Fibroblast of the aortic adventitia (primary cell): Measurements from ENCODE around the gene C2orf92. TPM values are rescaled to one million over a fixed set of nuclear protein-coding genes. Genes with fewer than 3 reads are reported as not detected.
"Not testable (repeated sequence)": the region's sequence is repeated elsewhere in the genome, so short reads cannot be mapped to it uniquely, and the experiment has no call there.

Source experiments
- DNase-seq: peaks from one replicate; pipeline ENCODE4 v3.0.0-alpha.2; 2010; ENCODE audit warnings: low read depth
- H3K4me3 ChIP-seq: 2 replicates; pipeline ENCODE4 v1.5.1; 2011; ENCODE audit warnings: low read depth, mild to moderate bottlenecking, control low read depth, low read length, moderate library complexity
- total RNA-seq: library from RNA; depleted of rRNA; stranded (reverse); fragments of >200 nt; gene quantifications from 2 replicates; pipeline ENCODE4 v1.2.3, GENCODE V29; 2012; ENCODE audit warnings: low replicate concordance
- TF ChIP-seq, protein P1 (sequence below): IDR thresholded peaks from 2 replicates; pipeline ENCODE4 v1.5.1; 2011; ENCODE audit warnings: mild to moderate bottlenecking, low read length, control low read depth, inconsistent platforms; ENCODE audit not compliant: insufficient read depth

Gene C2orf92
- total RNA-seq, 1 donor, result 2.0 TPM

DNA sequence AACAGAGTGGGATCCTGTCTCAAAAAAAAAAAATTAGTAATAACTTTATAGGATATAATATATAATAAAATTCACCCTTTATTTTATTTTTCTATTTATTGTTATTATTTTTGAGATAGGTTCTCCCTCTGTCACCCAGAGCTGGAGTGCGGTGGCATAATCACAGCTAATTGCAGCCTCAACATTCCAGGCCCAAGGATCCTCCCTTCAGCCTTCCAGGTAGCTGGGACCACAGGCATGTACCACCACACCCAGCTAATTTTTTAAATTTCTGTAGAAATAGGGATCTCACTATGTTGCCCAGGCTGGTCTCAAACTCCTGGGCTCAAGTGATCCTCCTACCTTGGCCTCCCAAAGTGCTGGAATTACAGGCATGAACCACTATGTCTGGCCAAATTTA lies 958 bp downstream of the C2orf92 start:
- TF ChIP-seq, protein P1, sequence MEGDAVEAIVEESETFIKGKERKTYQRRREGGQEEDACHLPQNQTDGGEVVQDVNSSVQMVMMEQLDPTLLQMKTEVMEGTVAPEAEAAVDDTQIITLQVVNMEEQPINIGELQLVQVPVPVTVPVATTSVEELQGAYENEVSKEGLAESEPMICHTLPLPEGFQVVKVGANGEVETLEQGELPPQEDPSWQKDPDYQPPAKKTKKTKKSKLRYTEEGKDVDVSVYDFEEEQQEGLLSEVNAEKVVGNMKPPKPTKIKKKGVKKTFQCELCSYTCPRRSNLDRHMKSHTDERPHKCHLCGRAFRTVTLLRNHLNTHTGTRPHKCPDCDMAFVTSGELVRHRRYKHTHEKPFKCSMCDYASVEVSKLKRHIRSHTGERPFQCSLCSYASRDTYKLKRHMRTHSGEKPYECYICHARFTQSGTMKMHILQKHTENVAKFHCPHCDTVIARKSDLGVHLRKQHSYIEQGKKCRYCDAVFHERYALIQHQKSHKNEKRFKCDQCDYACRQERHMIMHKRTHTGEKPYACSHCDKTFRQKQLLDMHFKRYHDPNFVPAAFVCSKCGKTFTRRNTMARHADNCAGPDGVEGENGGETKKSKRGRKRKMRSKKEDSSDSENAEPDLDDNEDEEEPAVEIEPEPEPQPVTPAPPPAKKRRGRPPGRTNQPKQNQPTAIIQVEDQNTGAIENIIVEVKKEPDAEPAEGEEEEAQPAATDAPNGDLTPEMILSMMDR, result no peak
- DNase-seq, result no peak
- no peak overlapping the region for H3K4me3 ChIP-seq

DNA sequence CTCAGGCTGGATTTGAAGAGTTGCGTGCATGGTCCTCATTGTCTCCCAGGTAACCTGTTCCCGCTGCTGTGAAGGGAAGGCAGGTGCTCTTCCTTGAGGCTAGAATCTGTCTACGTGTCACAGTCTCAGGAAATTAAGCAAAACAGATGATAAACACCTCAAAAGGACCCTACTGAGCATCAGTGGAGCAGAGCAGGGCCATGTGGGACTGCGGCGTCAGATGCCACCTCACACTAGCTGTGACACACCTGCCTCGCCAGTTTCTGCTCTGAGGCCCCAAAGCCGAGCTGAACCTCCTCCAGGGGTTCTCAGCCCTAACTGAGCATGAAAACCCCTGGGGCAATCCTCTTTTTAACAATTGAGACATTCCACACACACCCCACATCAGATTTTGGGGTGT lies 2.0 kb downstream of the C2orf92 start:
- DNase-seq, result no peak
- TF ChIP-seq, protein P1, result no peak
- no peak overlapping the region for H3K4me3 ChIP-seq

DNA sequence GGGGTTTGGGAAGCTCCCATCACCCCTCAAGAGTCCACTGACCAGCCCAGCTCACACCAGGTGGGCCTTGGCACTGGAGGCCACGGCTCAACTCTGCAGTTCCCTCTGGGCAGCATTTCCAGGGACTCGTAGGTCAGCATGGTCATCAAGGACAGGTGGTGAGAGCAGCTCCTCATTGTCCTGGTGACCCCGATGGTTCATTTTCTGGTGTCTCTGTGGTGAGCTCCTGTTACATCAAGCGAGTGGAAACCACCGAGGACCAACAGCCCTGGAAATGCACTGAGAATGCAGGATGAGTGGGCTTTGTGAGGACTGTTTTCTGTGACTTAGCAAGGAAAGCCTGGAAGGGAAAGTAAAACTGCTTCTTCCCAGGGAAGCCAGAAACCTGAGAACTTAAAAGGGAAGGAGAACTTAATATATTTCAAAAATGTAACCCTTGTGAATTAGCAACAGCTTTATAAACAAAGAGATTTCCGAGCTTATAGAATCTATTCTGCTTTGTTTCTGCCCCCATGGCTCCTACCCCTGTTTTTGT lies 3.2 kb downstream of the C2orf92 start:
- not testable (repeated sequence) for H3K4me3 ChIP-seq, DNase-seq

GRCh38 chr2:97673182-97673914 lies 3.8 kb downstream of the C2orf92 start:
- TF ChIP-seq, protein P1, result no peak
- no peak for DNase-seq
- no peak overlapping the region for H3K4me3 ChIP-seq

DNA sequence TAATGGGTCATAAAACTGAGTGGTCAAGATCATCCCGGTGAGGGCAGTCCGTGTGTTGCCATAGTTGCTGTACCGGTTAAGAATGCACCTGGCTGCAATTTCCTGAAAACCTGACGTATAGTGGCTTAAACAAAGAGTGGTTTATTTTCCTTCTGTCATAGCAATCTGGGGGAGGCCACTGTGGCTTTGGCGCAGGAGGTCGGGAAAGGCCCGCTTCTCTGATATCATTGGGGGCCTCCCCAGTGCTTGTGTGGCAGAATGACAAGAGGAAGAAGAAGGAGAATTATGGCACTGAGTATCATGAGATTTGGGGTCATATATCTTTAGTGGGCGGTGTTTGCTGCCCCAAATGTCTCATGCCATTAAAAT lies 4.4 kb downstream of the C2orf92 start:
- DNase-seq, result no peak
- TF ChIP-seq, protein P1, result no peak
- H3K4me3 ChIP-seq, result no peak overlapping the region

DNA sequence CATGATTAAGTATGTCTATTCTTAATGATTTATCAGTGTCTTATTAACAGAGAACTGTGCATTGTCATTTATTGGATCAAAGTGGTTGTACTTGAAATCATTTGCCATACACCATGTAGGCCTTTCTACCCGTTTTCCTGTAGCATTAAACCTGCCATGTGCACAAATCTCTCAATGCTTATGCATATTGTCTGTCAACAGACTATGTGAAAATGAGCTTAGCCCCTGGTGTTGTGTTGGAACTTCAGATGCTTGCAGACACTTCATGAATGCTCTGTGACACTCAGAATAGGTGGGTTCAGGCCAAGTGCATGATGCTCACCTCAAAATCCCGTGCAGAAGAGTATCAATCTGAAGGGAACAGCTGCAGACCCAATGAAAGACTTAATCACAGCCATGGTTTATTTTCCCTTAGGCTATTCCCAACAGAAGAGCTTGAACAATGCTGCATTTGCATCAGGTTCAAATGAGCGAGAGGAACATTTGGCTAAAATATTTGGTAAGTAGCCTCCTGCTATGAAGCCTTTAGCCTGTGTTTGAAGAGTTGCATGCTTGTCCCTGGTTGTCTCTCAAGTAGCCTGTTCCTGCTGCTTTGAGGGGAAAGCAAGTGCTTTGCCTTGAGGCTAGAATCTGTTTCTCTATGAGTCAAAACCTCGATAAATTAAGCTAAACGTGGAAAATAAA lies 6.1 kb downstream of the C2orf92 start:
- TF ChIP-seq, protein P1, result no peak
- no peak for DNase-seq
- H3K4me3 ChIP-seq, result no peak overlapping the region

- TF ChIP-seq, protein P1, result no peak
- H3K4me3 ChIP-seq, result no peak overlapping the region
- no peak for DNase-seq
These were observed 7.1 kb downstream of the C2orf92 start for GRCh38 chr2:97676620-97677019.
